ENCODE data around the gene ANKIB1. TPM values are rescaled to one million over a fixed set of nuclear protein-coding genes. Genes with fewer than 3 reads are reported as not detected.

The ANKIB1 gene
- total RNA-seq, 1 donor from 2014 or later = 52.1 TPM

DNA sequence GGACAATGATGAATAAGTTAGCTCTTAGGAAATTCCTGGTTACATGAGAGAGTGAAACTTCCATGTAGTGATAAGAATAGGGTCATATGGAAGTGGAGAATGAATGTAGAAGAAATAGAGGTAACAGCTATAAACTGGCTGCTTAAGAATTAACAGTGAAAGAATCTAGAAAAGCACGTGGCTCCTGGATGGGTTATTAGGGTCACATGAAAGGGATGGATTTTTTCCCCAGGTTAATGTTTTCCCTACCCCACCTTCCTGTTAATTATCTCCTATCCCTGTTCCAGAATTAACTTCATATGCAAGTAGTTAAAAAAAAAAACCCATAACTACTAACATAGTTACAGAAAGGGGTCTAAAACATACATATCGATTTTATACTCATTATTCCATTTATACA, 58.0 kb downstream of the ANKIB1 start:
- Mint-ChIP-seq H3K36me3 (peaks cover 9% of the 10 kb centered on the region), H3K27ac (no peak overlapping the region), H3K4me1 (no peaks in the 10 kb centered on the region), H3K4me3 (no peak overlapping the region), H3K27me3 (ENCODE audit: insufficient read depth, low read depth) (peaks cover 2% of the 10 kb centered on the region), H3K9me3 (no peaks in the 10 kb centered on the region)
- Histone ChIP-seq H3K9me3 (ENCODE audit: low read depth) (no peaks in the 10 kb centered on the region), H4K20me1 (ENCODE audit: low read depth) (no peaks in the 10 kb centered on the region), H3K36me3 (peaks cover 9% of the 10 kb centered on the region), H3K9ac (no peak overlapping the region), H3K27ac (no peak overlapping the region), H3K79me2 (ENCODE audit: low read depth) (peaks cover 3% of the 10 kb centered on the region), H3K4me3 (no peak overlapping the region), H3K4me1 (no peaks in the 10 kb centered on the region), H3F3A (ENCODE audit: low read depth) (peaks cover under 1% of the 10 kb centered on the region), H2AFZ (replicated peaks) (no peak overlapping the region), H3K4me2 (no peak overlapping the region), H3K27me3 (no peaks in the 10 kb centered on the region)
- DNase-seq (ENCODE audit: low spot score) = no peak
- TF ChIP-seq EZH2phosphoT487 (IDR thresholded peaks at IDR 0.05) (no peak), EZH2 (IDR thresholded peaks at IDR 0.05) (no peak)
- TF ChIP-seq, protein P1, sequence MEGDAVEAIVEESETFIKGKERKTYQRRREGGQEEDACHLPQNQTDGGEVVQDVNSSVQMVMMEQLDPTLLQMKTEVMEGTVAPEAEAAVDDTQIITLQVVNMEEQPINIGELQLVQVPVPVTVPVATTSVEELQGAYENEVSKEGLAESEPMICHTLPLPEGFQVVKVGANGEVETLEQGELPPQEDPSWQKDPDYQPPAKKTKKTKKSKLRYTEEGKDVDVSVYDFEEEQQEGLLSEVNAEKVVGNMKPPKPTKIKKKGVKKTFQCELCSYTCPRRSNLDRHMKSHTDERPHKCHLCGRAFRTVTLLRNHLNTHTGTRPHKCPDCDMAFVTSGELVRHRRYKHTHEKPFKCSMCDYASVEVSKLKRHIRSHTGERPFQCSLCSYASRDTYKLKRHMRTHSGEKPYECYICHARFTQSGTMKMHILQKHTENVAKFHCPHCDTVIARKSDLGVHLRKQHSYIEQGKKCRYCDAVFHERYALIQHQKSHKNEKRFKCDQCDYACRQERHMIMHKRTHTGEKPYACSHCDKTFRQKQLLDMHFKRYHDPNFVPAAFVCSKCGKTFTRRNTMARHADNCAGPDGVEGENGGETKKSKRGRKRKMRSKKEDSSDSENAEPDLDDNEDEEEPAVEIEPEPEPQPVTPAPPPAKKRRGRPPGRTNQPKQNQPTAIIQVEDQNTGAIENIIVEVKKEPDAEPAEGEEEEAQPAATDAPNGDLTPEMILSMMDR (IDR thresholded peaks at IDR 0.05) = no peak

- H3K27me3 Mint-ChIP-seq (ENCODE audit: insufficient read depth, low read depth) = peaks cover 2% of the 10 kb centered on the region
These were observed 58.7 kb downstream of the ANKIB1 start for GRCh38 chr7:92304406-92304893.

GRCh38 chr7:92306153-92306552, 60.4 kb downstream of the ANKIB1 start:
- H3K4me1 Mint-ChIP-seq = no peaks in the 10 kb centered on the region
- H3K27ac Mint-ChIP-seq = peak overlapping the region; percentile 31

More at GRCh38 chr7:92304406-92304893, 58.7 kb downstream of the ANKIB1 start:
- Histone ChIP-seq H3K27ac (no peak overlapping the region), H3K9ac (no peak overlapping the region), H4K20me1 (ENCODE audit: low read depth) (no peaks in the 10 kb centered on the region), H3K4me3 (no peak overlapping the region), H3K79me2 (ENCODE audit: low read depth) (no peaks in the 10 kb centered on the region), H3K9me3 (ENCODE audit: low read depth) (no peaks in the 10 kb centered on the region), H3K36me3 (peaks cover 9% of the 10 kb centered on the region), H3F3A (ENCODE audit: low read depth) (no peaks in the 10 kb centered on the region), H3K4me1 (no peaks in the 10 kb centered on the region), H3K27me3 (no peaks in the 10 kb centered on the region), H3K4me2 (no peak overlapping the region), H2AFZ (replicated peaks) (no peak overlapping the region)
- no peaks in the 10 kb centered on the region for H3K4me1 Mint-ChIP-seq
- no peaks in the 10 kb centered on the region for H3K9me3 Mint-ChIP-seq
- no peak for TF ChIP-seq EZH2phosphoT487 (IDR thresholded peaks at IDR 0.05)
- TF ChIP-seq EZH2 (IDR thresholded peaks at IDR 0.05) = no peak
- TF ChIP-seq, protein P1 (IDR thresholded peaks at IDR 0.05) = no peak
- no peak for DNase-seq (ENCODE audit: low spot score)
- H3K36me3 Mint-ChIP-seq = peaks cover 9% of the 10 kb centered on the region
- no peak overlapping the region for H3K27ac Mint-ChIP-seq
- no peak overlapping the region for H3K4me3 Mint-ChIP-seq

More at GRCh38 chr7:92306153-92306552, 60.4 kb downstream of the ANKIB1 start:
- H3K9me3 ChIP-seq (ENCODE audit: low read depth) = no peaks in the 10 kb centered on the region
- no peaks in the 10 kb centered on the region for H3K27me3 ChIP-seq
- no peak overlapping the region for H2AFZ ChIP-seq (replicated peaks)
- H3K36me3 ChIP-seq = peaks cover 4% of the 10 kb centered on the region
- no peaks in the 10 kb centered on the region for H3K79me2 ChIP-seq (ENCODE audit: low read depth)
- Mint-ChIP-seq H3K27me3 (ENCODE audit: insufficient read depth, low read depth) (peaks cover 2% of the 10 kb centered on the region), H3K36me3 (peaks cover 5% of the 10 kb centered on the region), H3K4me3 (no peak overlapping the region), H3K9me3 (no peaks in the 10 kb centered on the region)
- H3K4me2 ChIP-seq = no peak overlapping the region
- H3K4me1 ChIP-seq = no peaks in the 10 kb centered on the region
- no peak overlapping the region for H3K27ac ChIP-seq
- H4K20me1 ChIP-seq (ENCODE audit: low read depth) = no peaks in the 10 kb centered on the region
- no peak for DNase-seq (ENCODE audit: low spot score)
- H3F3A ChIP-seq (ENCODE audit: low read depth) = no peaks in the 10 kb centered on the region
- TF ChIP-seq, protein P1 (IDR thresholded peaks at IDR 0.05) = no peak
- no peak overlapping the region for H3K4me3 ChIP-seq
- H3K9ac ChIP-seq = no peak overlapping the region

All from neural progenitor cell (in vitro differentiated cells).